ENCODE results near the gene TIMM8B. TPM values are rescaled to one million over a fixed set of nuclear protein-coding genes. Genes with fewer than 3 reads are reported as not detected.

The TIMM8B gene
- total RNA-seq, 1 experiment from 2014 or later, result 87.3 TPM

Other genes starting within 250 kb of the TIMM8B start
- 27.1 TPM for gene ALG9, start 215.2 kb downstream of the TIMM8B start, total RNA-seq (2021; ENCODE audit: unreplicated experiment)
- gene FDXACB1, start 207.6 kb downstream of the TIMM8B start, total RNA-seq (2021; ENCODE audit: unreplicated experiment), result 4.1 TPM
- 16.6 TPM for gene CFAP68, start 207.2 kb downstream of the TIMM8B start, total RNA-seq (2021; ENCODE audit: unreplicated experiment)
- 0.59 TPM for gene CRYAB, start 175.0 kb downstream of the TIMM8B start, total RNA-seq (2021; ENCODE audit: unreplicated experiment)
- not detected for gene HSPB2, start 174.0 kb downstream of the TIMM8B start, total RNA-seq (2021; ENCODE audit: unreplicated experiment)
- gene C11orf52, start 167.8 kb downstream of the TIMM8B start, total RNA-seq (2021; ENCODE audit: unreplicated experiment), result not detected
- gene DIXDC1, start 149.4 kb downstream of the TIMM8B start, total RNA-seq (2021; ENCODE audit: unreplicated experiment), result 11.7 TPM
- gene DLAT, start 61.3 kb downstream of the TIMM8B start, total RNA-seq (2021; ENCODE audit: unreplicated experiment), result 75.9 TPM
- 3.0 TPM for gene PIH1D2, start 12.7 kb downstream of the TIMM8B start, total RNA-seq (2021; ENCODE audit: unreplicated experiment)
- gene NKAPD1, start 12.5 kb downstream of the TIMM8B start, total RNA-seq (2021; ENCODE audit: unreplicated experiment), result 19.7 TPM
- 166 TPM for gene SDHD, start 117 bp upstream of the TIMM8B start, total RNA-seq (2021; ENCODE audit: unreplicated experiment)
- gene IL18, start 77.3 kb upstream of the TIMM8B start, total RNA-seq (2021; ENCODE audit: unreplicated experiment), result 22.5 TPM
- gene TEX12, start 80.6 kb upstream of the TIMM8B start, total RNA-seq (2021; ENCODE audit: unreplicated experiment), result 0.23 TPM
- gene BCO2, start 88.8 kb upstream of the TIMM8B start, total RNA-seq (2021; ENCODE audit: unreplicated experiment), result 2.5 TPM
- gene PTS, start 139.7 kb upstream of the TIMM8B start, total RNA-seq (2021; ENCODE audit: unreplicated experiment), result 64.2 TPM
- gene PLET1, start 174.1 kb upstream of the TIMM8B start, total RNA-seq (2021; ENCODE audit: unreplicated experiment), result not detected

All from Panc1 (cell line).